Mucosa of descending colon (tissue), 3 donors: Measurements from ENCODE around the gene FKBP7. TPM values are rescaled to one million over a fixed set of nuclear protein-coding genes. Genes with fewer than 3 reads are reported as not detected.

Source experiments
- ATAC-seq: fragments of 200-7000 bp; cut with Tn5 transposase; one replicate; pipeline ENCODE4 v1.9.1; 2020; ENCODE audit warnings: mild to moderate bottlenecking, moderate library complexity
- DNase-seq, 3 donors: peaks; one replicate each; pipeline ENCODE4 v3.0.0-alpha.2; 2020
- H3K36me3 ChIP-seq: fragments of 200-600 bp; one replicate; pipeline ENCODE4 v1.8.0; 2021; ENCODE audit warnings: low read depth, mild to moderate bottlenecking
- H3K4me1 ChIP-seq: fragments of 200-600 bp; one replicate; pipeline ENCODE4 v1.8.0; 2021; ENCODE audit warnings: low read depth, mild to moderate bottlenecking
- H3K4me3 ChIP-seq: fragments of 200-600 bp; one replicate; pipeline ENCODE4 v1.8.0; 2021; ENCODE audit warnings: mild to moderate bottlenecking
- H3K9me3 ChIP-seq: fragments of 200-600 bp; one replicate; pipeline ENCODE4 v1.8.0; 2021; ENCODE audit warnings: mild to moderate bottlenecking
- intact Hi-C, 2 donors: fragments of 100-400 bp; cut with DNase I in 1 of 2; cut with micrococcal nuclease in 1 of 2; formaldehyde crosslinking; loops; one replicate each; pipeline versions ENCODE4 v1.11.0 to v1.11.1; 2022; cut with DNase I, micrococcal nuclease
- total RNA-seq, 3 donors: library from RNA; stranded (reverse); fragmentation: NEBNext Ultra II Directional in 2 of 3; extraction: Animal tissue kit (Norgen Biotek cat#: 25700) in 2 of 3; gene quantifications; one replicate each; pipeline versions ENCODE4 v1.2.1 to v1.2.4, GENCODE V29; 2021 to 2023
- TF ChIP-seq, protein P1 (sequence below): fragments of 200-600 bp; IDR thresholded peaks from one replicate; pipeline ENCODE4 v1.8.0; 2022; ENCODE audit warnings: antibody characterized with exemption, mild to moderate bottlenecking
- donor health status: DM: no; HTN: no; CAD: no; lungs with moderate emphysema.
- donor health status: DM: no; HTN: no; CAD: no.
- donor health status: DM: no; HTN: yes; CAD: no.

Gene FKBP7
- total RNA-seq, 3 donors from 2014 or later = 2.1 to 8.7 (median 7.3) TPM

DNA sequence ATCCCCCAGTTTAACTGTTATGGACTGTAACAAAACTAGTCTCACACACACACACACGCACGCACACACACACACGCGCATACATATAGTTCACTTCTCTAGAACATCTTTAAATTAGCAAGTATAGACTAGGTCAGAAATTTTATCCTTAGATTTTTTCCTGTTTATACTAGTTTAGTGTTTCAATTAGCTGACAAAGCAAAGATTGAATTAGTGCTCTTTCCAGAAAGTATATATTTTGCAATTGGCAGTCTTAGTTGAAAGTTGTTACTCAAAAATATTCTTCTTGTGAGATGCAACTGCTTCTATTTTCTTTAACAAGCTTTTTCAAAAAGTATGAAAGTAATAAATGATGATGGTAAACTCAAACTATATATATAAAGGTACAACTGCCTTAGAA, 24.4 kb upstream of the FKBP7 start:
- TF ChIP-seq, protein P1, sequence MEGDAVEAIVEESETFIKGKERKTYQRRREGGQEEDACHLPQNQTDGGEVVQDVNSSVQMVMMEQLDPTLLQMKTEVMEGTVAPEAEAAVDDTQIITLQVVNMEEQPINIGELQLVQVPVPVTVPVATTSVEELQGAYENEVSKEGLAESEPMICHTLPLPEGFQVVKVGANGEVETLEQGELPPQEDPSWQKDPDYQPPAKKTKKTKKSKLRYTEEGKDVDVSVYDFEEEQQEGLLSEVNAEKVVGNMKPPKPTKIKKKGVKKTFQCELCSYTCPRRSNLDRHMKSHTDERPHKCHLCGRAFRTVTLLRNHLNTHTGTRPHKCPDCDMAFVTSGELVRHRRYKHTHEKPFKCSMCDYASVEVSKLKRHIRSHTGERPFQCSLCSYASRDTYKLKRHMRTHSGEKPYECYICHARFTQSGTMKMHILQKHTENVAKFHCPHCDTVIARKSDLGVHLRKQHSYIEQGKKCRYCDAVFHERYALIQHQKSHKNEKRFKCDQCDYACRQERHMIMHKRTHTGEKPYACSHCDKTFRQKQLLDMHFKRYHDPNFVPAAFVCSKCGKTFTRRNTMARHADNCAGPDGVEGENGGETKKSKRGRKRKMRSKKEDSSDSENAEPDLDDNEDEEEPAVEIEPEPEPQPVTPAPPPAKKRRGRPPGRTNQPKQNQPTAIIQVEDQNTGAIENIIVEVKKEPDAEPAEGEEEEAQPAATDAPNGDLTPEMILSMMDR = no peak
- Histone ChIP-seq H3K36me3 (no peaks in the 10 kb centered on the region), H3K4me1 (no peaks in the 10 kb centered on the region), H3K9me3 (no peaks in the 10 kb centered on the region), H3K4me3 (no peak overlapping the region)
- intact Hi-C loops = no loop called here
- no peak for DNase-seq
- no peak for ATAC-seq

DNA sequence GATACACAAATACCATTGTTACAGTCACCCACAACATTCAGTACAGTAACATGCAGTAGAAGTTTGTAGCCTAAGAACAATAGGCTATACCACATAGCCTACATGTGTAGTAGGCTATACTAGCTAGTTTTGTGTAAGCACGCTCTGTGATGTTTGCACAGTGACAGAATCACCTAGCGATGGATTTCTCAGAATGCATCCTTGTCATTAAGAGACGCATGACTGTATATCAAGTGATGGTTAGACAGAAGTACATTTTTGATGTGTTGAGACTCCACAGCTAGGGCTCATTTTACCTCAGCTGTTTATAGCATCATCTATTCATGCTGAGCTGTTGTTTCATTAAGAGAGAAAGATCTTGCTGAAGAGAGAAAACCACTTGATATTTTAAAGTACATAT, 21.2 kb upstream of the FKBP7 start:
- H3K36me3 ChIP-seq = no peaks in the 10 kb centered on the region
- intact Hi-C loops = no loop called here
- peaks cover 17% of the 10 kb centered on the region for H3K4me1 ChIP-seq
- no peaks in the 10 kb centered on the region for H3K9me3 ChIP-seq
- no peak overlapping the region for H3K4me3 ChIP-seq
- TF ChIP-seq, protein P1 = no peak
- ATAC-seq (no peak), DNase-seq (no peak)

DNA sequence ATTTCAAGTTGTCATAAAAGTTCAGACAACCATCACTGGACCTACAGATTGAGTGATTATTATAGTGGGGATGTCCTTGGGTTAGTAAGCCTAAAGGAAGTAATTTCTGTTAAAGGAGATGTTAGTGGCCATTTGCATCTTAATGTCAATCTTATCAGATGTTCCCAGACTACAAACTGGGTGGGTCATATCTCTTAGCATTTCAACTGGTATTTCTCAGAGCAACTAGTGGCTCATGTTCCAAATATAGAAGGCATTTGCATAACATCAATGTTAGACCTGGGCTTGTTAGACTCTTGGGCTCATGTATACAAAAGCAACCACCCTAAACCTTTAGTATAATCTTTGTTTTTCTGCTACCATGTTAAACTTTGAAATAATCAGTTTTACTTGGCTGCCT, 19.7 kb upstream of the FKBP7 start:
- DNase-seq (no peak), ATAC-seq (no peak)
- TF ChIP-seq, protein P1 = no peak
- intact Hi-C loops = no loop called here
- Histone ChIP-seq H3K4me3 (no peak overlapping the region), H3K4me1 (peaks cover 17% of the 10 kb centered on the region), H3K36me3 (no peaks in the 10 kb centered on the region), H3K9me3 (no peaks in the 10 kb centered on the region)

DNA sequence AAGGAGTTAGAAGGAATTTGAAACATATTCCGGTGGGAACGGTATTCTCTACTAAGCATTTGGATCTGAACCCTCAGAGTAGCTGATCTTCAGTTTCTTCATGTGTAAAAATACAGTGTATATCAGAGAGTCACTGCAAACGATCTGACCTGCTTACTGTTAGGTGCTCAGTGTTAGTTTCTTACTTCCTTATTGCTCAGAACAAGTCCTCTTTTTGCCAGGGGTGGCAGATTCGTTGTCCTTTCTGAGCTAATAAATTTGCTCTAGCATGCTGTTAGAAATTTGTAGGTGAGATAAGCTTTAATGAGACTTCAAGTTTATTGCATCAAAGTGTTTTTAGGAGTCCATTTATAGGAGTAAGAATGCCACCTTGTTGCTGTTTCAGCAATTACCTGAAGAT, 17.6 kb upstream of the FKBP7 start:
- ATAC-seq (peak; percentile 96), DNase-seq (peak in 1 of 3 donors; percentile 28)
- TF ChIP-seq, protein P1 = no peak
- H3K4me3 ChIP-seq = no peak overlapping the region
- intact Hi-C loops = no loop called here
- peaks cover 17% of the 10 kb centered on the region for H3K4me1 ChIP-seq
- no peaks in the 10 kb centered on the region for H3K36me3 ChIP-seq
- no peaks in the 10 kb centered on the region for H3K9me3 ChIP-seq

DNA sequence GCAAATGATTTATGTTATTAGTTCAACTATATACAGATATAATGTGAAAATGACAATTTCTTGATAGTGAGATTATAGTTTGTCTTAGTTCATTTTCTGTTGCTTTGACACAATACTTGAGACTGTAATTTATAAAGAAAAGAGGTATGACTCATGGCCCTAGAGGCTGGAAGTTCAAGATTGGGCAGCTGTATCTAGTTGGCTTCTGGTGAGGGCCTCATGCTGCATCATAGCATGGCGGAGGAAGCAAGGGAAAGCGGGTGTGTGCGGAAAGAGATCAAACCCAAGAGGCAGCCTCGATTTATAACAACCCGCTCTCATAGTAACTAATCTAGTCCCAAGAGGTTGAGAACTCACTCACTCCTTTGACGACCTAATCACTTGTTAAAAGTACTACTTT, 13.2 kb upstream of the FKBP7 start:
- H3K4me1 ChIP-seq = peaks cover 17% of the 10 kb centered on the region
- intact Hi-C loops = no loop called here
- H3K4me3 ChIP-seq = no peak overlapping the region
- DNase-seq (no peak), ATAC-seq (no peak)
- no peaks in the 10 kb centered on the region for H3K36me3 ChIP-seq
- TF ChIP-seq, protein P1 = no peak
- H3K9me3 ChIP-seq = no peaks in the 10 kb centered on the region

DNA sequence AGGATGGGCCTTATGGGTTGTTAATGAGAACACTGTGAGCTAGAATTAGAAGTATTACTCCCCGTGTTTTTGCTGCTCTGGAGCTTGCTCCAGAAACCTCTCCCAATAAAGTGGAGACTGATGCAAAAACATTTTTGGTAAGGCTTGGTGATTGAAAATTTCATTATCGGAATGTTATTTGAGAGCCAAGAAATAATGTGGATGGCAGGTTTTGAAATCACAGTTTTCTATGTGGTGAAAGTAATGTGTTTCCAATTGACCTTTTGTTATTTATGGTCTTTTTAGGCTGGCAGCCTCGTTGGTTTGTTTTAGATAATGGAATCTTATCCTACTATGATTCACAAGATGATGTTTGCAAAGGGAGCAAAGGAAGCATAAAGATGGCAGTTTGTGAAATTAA, 7.0 kb upstream of the FKBP7 start:
- TF ChIP-seq, protein P1 = no peak
- intact Hi-C loops = no loop called here
- Histone ChIP-seq H3K4me1 (peaks cover 29% of the 10 kb centered on the region), H3K9me3 (no peaks in the 10 kb centered on the region), H3K36me3 (no peaks in the 10 kb centered on the region), H3K4me3 (no peak overlapping the region)
- ATAC-seq (no peak), DNase-seq (no peak)
